B cell (primary cell): ENCODE measurements around the gene MAD1L1. TPM values are rescaled to one million over a fixed set of nuclear protein-coding genes. Genes with fewer than 3 reads are reported as not detected.

ENCODE experiments used
- ATAC-seq: fragments of 200-7000 bp; cut with Tn5 transposase; one replicate; pipeline ENCODE4 v1.10.0; 2021; ENCODE audit warnings: low read depth, mild to moderate bottlenecking, moderate number of reproducible peaks, moderate library complexity
- CTCF ChIA-PET: fragments of 350-600 bp; sonication (Branson Sonifier 250); formaldehyde crosslinking; loops from one replicate; lab custom pipeline; 2021; ENCODE audit warnings: antibody characterized with exemption, inconsistent platforms; lab: Charles Lee
- POLR2A ChIA-PET: fragments of 350-600 bp; sonication (Branson Sonifier 250); formaldehyde crosslinking; loops from one replicate; lab custom pipeline; 2021; ENCODE audit warnings: antibody characterized with exemption; lab: Charles Lee
- DNase-seq: peaks from one replicate; pipeline ENCODE4 v3.0.0; 2013
- H2AFZ ChIP-seq: 2 replicates; pipeline ENCODE4 v1.6.1; 2012; ENCODE audit warnings: mild to moderate bottlenecking, low read depth, low read length; ENCODE audit not compliant: insufficient read depth, poor library complexity, severe bottlenecking
- H3K27ac ChIP-seq, 2 donors: 1 replicate in 1 of 2; 2 replicates in 1 of 2; pipeline ENCODE4 v1.5.1; 2012 to 2013; ENCODE audit warnings: low read length in 2 of 2, mild to moderate bottlenecking in 2 of 2, moderate library complexity in 1 of 2
- H3K27me3 ChIP-seq, 4 experiments: fragments of 200-600 bp in 1 of 4; sonication (generic) in 1 of 4; replicated peaks in 1 of 4; 1 replicate in 2 of 4; 2 replicates in 2 of 4; pipeline versions ENCODE4 v1.6.1 to v1.7.0; 2013 to 2016; ENCODE audit warnings: low read length in 3 of 4, mild to moderate bottlenecking in 2 of 4, mixed read lengths in 1 of 4, moderate library complexity in 1 of 4; ENCODE audit not compliant: insufficient read depth in 4 of 4, control insufficient read depth in 3 of 4; ENCODE audit errors: control extremely low read depth in 1 of 4
- H3K36me3 ChIP-seq, 2 experiments: replicated peaks in 1 of 2; 1 replicate in 1 of 2; 2 replicates in 1 of 2; pipeline versions ENCODE4 v1.6.1 to v1.7.1; 2013; ENCODE audit warnings: low read length in 1 of 2; ENCODE audit not compliant: insufficient read depth in 2 of 2, control insufficient read depth in 1 of 2; ENCODE audit errors: control extremely low read depth in 1 of 2, extremely low read depth in 1 of 2
- H3K4me1 ChIP-seq, 2 donors: fragments of 200-600 bp in 1 of 2; sonication (generic) in 1 of 2; 1 replicate in 1 of 2; 2 replicates in 1 of 2; pipeline versions ENCODE4 v1.5.1 to v1.6.1; 2013 to 2017; ENCODE audit warnings: low read length in 2 of 2; ENCODE audit not compliant: control insufficient read depth in 2 of 2, insufficient read depth in 2 of 2
- H3K4me2 ChIP-seq: replicated peaks from 2 replicates; pipeline ENCODE3; 2012; ENCODE audit warnings: mild to moderate bottlenecking, low read depth, low read length; ENCODE audit not compliant: poor library complexity, severe bottlenecking
- H3K4me3 ChIP-seq, 5 experiments: fragments of 200-600 bp in 1 of 5; sonication (generic) in 1 of 5; 1 replicate in 3 of 5; 2 replicates in 2 of 5; pipeline versions ENCODE4 v1.5.1 to v1.7.0; 2011 to 2016; ENCODE audit warnings: low read length in 4 of 5, mild to moderate bottlenecking in 4 of 5, low read depth in 2 of 5, control low read depth in 1 of 5, moderate library complexity in 1 of 5; ENCODE audit not compliant: insufficient read depth in 1 of 5; ENCODE audit errors: control extremely low read depth in 1 of 5, extremely low read depth in 1 of 5
- H3K79me2 ChIP-seq: fragments of 200-600 bp; sonication (generic); one replicate; pipeline ENCODE4 v1.6.0; 2016; ENCODE audit warnings: low read length; ENCODE audit not compliant: control insufficient read depth, insufficient read depth
- H3K9ac ChIP-seq: fragments of 200-600 bp; sonication (generic); 2 replicates; pipeline ENCODE4 v1.6.1; 2017; ENCODE audit warnings: mild to moderate bottlenecking, low read length, moderate library complexity
- H3K9me3 ChIP-seq, 3 donors: one replicate each; pipeline versions ENCODE4 v1.6.1 to v1.7.1; 2013; ENCODE audit warnings: low read length in 2 of 3; ENCODE audit not compliant: control insufficient read depth in 2 of 3, insufficient read depth in 1 of 3; ENCODE audit errors: control extremely low read depth in 1 of 3
- H4K20me1 ChIP-seq: 2 replicates; pipeline ENCODE4 v1.6.0; 2012; ENCODE audit warnings: mild to moderate bottlenecking, low read length; ENCODE audit not compliant: insufficient read depth, control insufficient read depth, poor library complexity, severe bottlenecking
- H3K27ac Mint-ChIP-seq: one replicate; pipeline ENCODE4 v1.8.0; 2021; ENCODE audit warnings: mixed read lengths
- H3K27me3 Mint-ChIP-seq: one replicate; pipeline ENCODE4 v1.8.0; 2021; ENCODE audit warnings: mixed read lengths
- H3K4me1 Mint-ChIP-seq: one replicate; pipeline ENCODE4 v1.8.0; 2021; ENCODE audit warnings: mixed read lengths
- H3K4me3 Mint-ChIP-seq: one replicate; pipeline ENCODE4 v1.8.0; 2021; ENCODE audit warnings: mixed read lengths
- H3K9me3 Mint-ChIP-seq: one replicate; pipeline ENCODE4 v1.8.0; 2022; ENCODE audit warnings: mixed read lengths; ENCODE audit not compliant: insufficient read depth
- CTCF ChIP-seq: fragments of 200-600 bp; IDR thresholded peaks from one replicate; pipeline ENCODE4 v1.8.0; 2022; ENCODE audit warnings: antibody characterized with exemption, mild to moderate bottlenecking
- EZH2 ChIP-seq: IDR thresholded peaks from 2 replicates; pipeline ENCODE4 v1.6.1; 2012; ENCODE audit warnings: borderline replicate concordance, low read depth, mild to moderate bottlenecking, moderate library complexity, low read length; ENCODE audit not compliant: insufficient read depth, poor library complexity, severe bottlenecking
- WGBS: methylation state at CpG from one replicate; pipeline ENCODE4 v1.1.5; 2013; ENCODE audit warnings: missing lambda C conversion rate; ENCODE audit not compliant: insufficient coverage; 5-methylcytosine and 5-hydroxymethylcytosine counted together
- intact Hi-C: fragments of 100-400 bp; cut with micrococcal nuclease; formaldehyde crosslinking; loops from one replicate; pipeline ENCODE4 v1.10.0; 2022
- polyA plus RNA-seq: library from polyadenylated mRNA; depleted of rRNA; stranded (reverse); fragments of >200 nt; gene quantifications from 2 replicates; pipeline ENCODE4 v1.2.3, GENCODE V29; 2012
- total RNA-seq, 2 donors: library from RNA; stranded (reverse); fragments of 120-200 nt in 1 of 2; gene quantifications; 1 replicate in 1 of 2; 2 replicates in 1 of 2; pipeline versions ENCODE4 v1.2.3 to v1.2.4, GENCODE V29; 2013 to 2022

The MAD1L1 gene
- total and polyA plus RNA-seq, 2 donors (not counting 1 experiment from before 2014, with no cell fraction given): 86.7 to 110 TPM

DNA sequence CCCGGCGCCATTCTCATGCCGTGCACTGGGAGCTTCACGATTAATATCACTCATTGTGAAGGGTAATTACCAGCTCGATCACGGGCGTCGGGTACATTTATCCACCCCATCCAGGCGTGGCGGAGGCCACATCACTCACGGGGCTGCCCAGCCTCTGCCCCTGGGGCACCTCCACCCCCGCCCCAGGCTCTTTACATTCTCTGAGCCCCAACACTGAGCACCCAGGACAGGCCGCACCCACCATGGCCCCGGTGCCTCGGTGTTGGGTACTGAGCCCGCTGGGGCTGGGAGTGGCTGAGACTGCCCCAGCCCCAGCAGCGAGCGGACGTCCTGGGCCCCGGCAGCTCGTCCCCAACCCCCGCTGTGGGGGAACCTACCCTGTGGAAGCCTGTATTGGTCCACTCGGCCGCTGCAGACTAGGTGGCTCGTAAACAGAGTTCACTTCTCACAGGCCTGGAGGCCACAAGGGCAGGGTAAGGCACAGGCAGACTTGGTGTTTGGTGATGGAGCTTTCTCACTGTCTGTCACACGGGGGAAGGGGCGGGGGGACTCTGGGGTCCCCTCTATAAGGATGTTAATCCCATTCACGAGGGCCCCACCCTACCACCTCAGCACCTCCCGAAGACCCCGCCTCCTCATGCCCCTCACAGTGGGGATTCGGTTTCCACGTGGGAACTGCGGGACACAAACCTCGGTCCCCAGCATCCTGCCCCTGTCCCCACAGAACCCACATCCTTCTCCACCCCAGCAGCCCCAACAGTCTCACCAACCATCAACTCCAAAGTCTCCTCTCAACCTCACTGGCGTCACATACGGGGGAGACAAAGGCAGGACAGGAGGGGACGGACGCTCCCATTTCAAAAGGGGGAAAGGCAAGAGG lies 378.5 kb downstream of the MAD1L1 start:
- Mint-ChIP-seq H3K27ac (no peak overlapping the region), H3K4me1 (no peaks in the 10 kb centered on the region), H3K4me3 (no peak overlapping the region), H3K27me3 (no peaks in the 10 kb centered on the region), H3K9me3 (no peaks in the 10 kb centered on the region)
- ATAC-seq (no peak), DNase-seq (no peak)
- intact Hi-C loops: no loop called here
- WGBS: 81% methylated on average over 34 of the region's 38 CpGs
- Histone ChIP-seq H3K9me3 (peaks cover 0 to 8% (median 0%) of the 10 kb centered on the region in 3 donors), H3K79me2 (peaks cover 27% of the 10 kb centered on the region), H3K9ac (no peak overlapping the region), H2AFZ (no peak overlapping the region), H3K4me1 (no peaks in the 10 kb centered on the region), H3K4me2 (no peak overlapping the region), H3K4me3 (no peak overlapping the region), H3K27me3 (no peaks in the 10 kb centered on the region), H3K27ac (no peak overlapping the region), H3K36me3 (peaks cover 0 to 3% of the 10 kb centered on the region in 2 experiments), H4K20me1 (peaks cover 70% of the 10 kb centered on the region)
- CTCF ChIA-PET: no interaction called here
- TF ChIP-seq EZH2: no peak
- TF ChIP-seq CTCF: no peak
- POLR2A ChIA-PET: no interaction called here

DNA sequence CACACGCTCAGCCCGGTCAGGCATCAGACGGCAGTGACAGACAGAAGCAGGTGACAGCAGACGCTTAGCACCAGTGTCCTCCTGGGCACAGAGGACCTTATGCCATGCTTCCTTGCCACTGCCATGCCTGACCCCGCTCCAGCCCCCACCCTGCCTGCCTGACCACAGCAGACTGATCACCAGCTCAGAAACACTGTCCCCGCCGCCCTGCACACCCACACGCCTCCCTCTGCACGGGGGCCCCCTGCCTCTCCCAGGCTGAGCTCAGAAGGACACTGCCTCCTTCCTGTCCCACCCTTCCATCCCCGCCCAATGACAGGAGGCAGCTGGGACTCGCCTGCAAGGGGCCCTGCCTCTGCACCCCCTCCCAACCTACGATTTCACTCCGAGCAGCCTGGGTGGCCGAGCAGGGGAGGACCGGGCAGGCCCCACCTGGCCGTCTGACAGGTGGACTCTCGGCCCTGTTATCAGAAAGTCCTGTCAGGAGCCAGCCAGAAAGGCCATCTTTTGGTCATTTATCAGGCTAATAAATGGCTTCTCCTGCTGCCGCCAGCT lies 379.2 kb downstream of the MAD1L1 start:
- peaks cover 0 to 8% (median 0%) of the 10 kb centered on the region in 3 donors for H3K9me3 ChIP-seq
- H3K36me3 ChIP-seq: peaks cover 0 to 4% of the 10 kb centered on the region in 2 experiments
- ATAC-seq (no peak), DNase-seq (no peak)
- H3K9ac ChIP-seq: no peak overlapping the region
- 93% methylated on average over 18 of the region's 18 CpGs for WGBS
- H3K4me2 ChIP-seq: no peak overlapping the region
- H3K27me3 Mint-ChIP-seq: no peaks in the 10 kb centered on the region
- POLR2A ChIA-PET: no interaction called here
- intact Hi-C loops: no loop called here
- H3K27ac Mint-ChIP-seq: no peak overlapping the region
- no peaks in the 10 kb centered on the region for H3K4me1 ChIP-seq
- TF ChIP-seq EZH2: no peak
- TF ChIP-seq CTCF: no peak
- no peaks in the 10 kb centered on the region for H3K27me3 ChIP-seq
- H3K27ac ChIP-seq: no peak overlapping the region
- no peaks in the 10 kb centered on the region for H3K9me3 Mint-ChIP-seq
- CTCF ChIA-PET: no interaction called here
- peaks cover 23% of the 10 kb centered on the region for H3K79me2 ChIP-seq
- H2AFZ ChIP-seq: no peak overlapping the region
- peaks cover 70% of the 10 kb centered on the region for H4K20me1 ChIP-seq
- H3K4me3 ChIP-seq: no peak overlapping the region
- H3K4me1 Mint-ChIP-seq: no peaks in the 10 kb centered on the region
- H3K4me3 Mint-ChIP-seq: no peak overlapping the region
